DMS153 treated with DMSO at 0.1 percent for 48 hours (cell line): ENCODE measurements around the gene CCDC27.

Source experiments
- DNase-seq: peaks from one replicate; lab custom pipeline; 2025; ENCODE audit not compliant: unreplicated experiment; lab: John Stamatoyannopoulos, UW

CCDC27 gene

GRCh38 chr1:3817138-3817740 lies 65.0 kb downstream of the CCDC27 start:
- no peak for DNase-seq

- no peak for DNase-seq
Observed at GRCh38 chr1:3817821-3818597, 65.8 kb downstream of the CCDC27 start.

- DNase-seq = no peak
Observed at GRCh38 chr1:3819771-3820200, 67.5 kb downstream of the CCDC27 start.

GRCh38 chr1:3820316-3820715 lies 68.1 kb downstream of the CCDC27 start:
- no peak for DNase-seq

- DNase-seq = no peak
Observed at GRCh38 chr1:3821004-3821403, 68.8 kb downstream of the CCDC27 start.
